Testis (tissue), 3 donors: ENCODE results near the gene KHDRBS2. TPM values are rescaled to one million over a fixed set of nuclear protein-coding genes. Genes with fewer than 3 reads are reported as not detected.
A peak's percentile ranks its signal among the peaks of the same experiment; 100 is the strongest.

Experiments
- DNase-seq: peaks from one replicate; pipeline ENCODE4 v3.0.0-alpha.2; 2019
- H3K27ac ChIP-seq, 2 donors: fragments of 200-600 bp; sonication (generic); one replicate each; pipeline ENCODE4 v1.5.1; 2019
- H3K27me3 ChIP-seq: fragments of 200-600 bp; sonication (generic); one replicate; pipeline ENCODE4 v1.5.1; 2019
- H3K36me3 ChIP-seq: fragments of 200-600 bp; sonication (generic); one replicate; pipeline ENCODE4 v1.5.1; 2017; ENCODE audit warnings: low read depth; ENCODE audit errors: missing control alignments
- H3K4me1 ChIP-seq: fragments of 200-600 bp; sonication (generic); one replicate; pipeline ENCODE4 v1.5.1; 2019
- H3K4me3 ChIP-seq, 2 donors: fragments of 200-600 bp; sonication (generic); one replicate each; pipeline ENCODE4 v1.5.1; 2017 to 2019
- H3K9me3 ChIP-seq: fragments of 200-600 bp; sonication (generic); one replicate; pipeline ENCODE4 v1.5.1; 2017
- POLR2A ChIP-seq: fragments of 450-650 bp; IDR thresholded peaks from one replicate; pipeline ENCODE4 v1.6.1; 2017; ENCODE audit warnings: antibody characterized with exemption, mild to moderate bottlenecking, moderate library complexity
- WGBS, 2 donors: methylation state at CpG; one replicate each; pipeline ENCODE4 v1.1.5; 2018; 5-methylcytosine and 5-hydroxymethylcytosine counted together
- intact Hi-C: fragments of 100-400 bp; cut with DNase I; formaldehyde crosslinking; loops from one replicate; pipeline ENCODE4 v1.15.1; 2023; ENCODE audit warnings: low total_unique reads
- polyA plus RNA-seq: library from polyadenylated mRNA; stranded (reverse); fragments of 350-450 nt; fragmentation: Illumina TruSeq; extraction: RNeasy Lipid Tissue Mini Kit (QIAGEN cat#74804); gene quantifications from one replicate; pipeline ENCODE4 v1.2.3, GENCODE V29; 2014; ENCODE audit warnings: low read depth, low replicate concordance; ENCODE audit not compliant: insufficient read depth
- total RNA-seq, 2 donors: library from RNA; depleted of rRNA; stranded (reverse); fragments of >200 nt; gene quantifications; one replicate each; pipeline ENCODE4 v1.2.3, GENCODE V29; 2016
- TF ChIP-seq, protein P1 (sequence below), 3 experiments: fragments of 450-650 bp in 2 of 3; fragments of 200-600 bp in 1 of 3; sonication (generic) in 1 of 3; IDR thresholded peaks; one replicate each; pipeline ENCODE4 v1.5.1; 2016 to 2019; ENCODE audit warnings: antibody characterized with exemption in 3 of 3, mild to moderate bottlenecking in 2 of 3, moderate library complexity in 1 of 3

The KHDRBS2 gene
- total and polyA plus RNA-seq, 3 donors from 2014 or later, result 0.26 to 2.0 (median 1.8) TPM

DNA sequence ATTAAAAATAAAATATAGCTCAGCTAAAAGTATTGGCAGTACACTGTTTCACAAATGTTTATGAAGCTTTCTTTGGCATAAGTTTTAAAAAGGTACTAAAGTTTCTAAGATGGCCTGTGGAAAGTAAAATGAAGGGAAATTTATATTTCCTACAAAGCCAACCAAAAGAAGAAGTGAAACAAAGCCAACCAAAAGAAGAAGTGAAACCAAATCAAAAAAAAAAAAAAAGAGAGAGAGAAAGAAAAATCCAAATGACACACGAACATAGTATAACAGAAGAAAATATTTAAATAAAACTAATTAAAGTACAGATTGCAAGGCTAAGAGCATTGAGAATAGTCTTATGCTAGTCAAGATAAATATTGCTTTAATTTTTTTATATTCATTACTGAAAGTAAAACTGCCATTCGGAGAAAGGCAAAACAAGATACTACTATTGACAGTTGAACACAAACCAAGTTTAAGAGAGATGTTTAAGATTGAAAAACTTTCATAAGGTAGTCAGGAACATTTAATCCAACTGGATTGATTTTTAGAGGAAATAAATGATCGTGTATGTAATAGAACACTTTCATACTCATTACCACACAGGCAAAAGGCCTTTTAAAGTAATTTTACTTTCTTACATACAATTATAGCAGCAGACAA is 12.8 kb upstream of the KHDRBS2 start:
- 85 to 88% methylated on average over 3 of the region's 3 CpGs for WGBS, 2 donors
- Histone ChIP-seq H3K9me3 (no peaks in the 10 kb centered on the region), H3K4me3 (no peak overlapping the region), H3K27me3 (no peaks in the 10 kb centered on the region), H3K36me3 (no peaks in the 10 kb centered on the region), H3K4me1 (no peaks in the 10 kb centered on the region), H3K27ac (no peak overlapping the region)
- intact Hi-C loops, result no loop called here
- TF ChIP-seq, protein P1, sequence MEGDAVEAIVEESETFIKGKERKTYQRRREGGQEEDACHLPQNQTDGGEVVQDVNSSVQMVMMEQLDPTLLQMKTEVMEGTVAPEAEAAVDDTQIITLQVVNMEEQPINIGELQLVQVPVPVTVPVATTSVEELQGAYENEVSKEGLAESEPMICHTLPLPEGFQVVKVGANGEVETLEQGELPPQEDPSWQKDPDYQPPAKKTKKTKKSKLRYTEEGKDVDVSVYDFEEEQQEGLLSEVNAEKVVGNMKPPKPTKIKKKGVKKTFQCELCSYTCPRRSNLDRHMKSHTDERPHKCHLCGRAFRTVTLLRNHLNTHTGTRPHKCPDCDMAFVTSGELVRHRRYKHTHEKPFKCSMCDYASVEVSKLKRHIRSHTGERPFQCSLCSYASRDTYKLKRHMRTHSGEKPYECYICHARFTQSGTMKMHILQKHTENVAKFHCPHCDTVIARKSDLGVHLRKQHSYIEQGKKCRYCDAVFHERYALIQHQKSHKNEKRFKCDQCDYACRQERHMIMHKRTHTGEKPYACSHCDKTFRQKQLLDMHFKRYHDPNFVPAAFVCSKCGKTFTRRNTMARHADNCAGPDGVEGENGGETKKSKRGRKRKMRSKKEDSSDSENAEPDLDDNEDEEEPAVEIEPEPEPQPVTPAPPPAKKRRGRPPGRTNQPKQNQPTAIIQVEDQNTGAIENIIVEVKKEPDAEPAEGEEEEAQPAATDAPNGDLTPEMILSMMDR (IDR thresholded peaks at IDR 0.05), result no peak
- no peak for TF ChIP-seq POLR2A
- no peak for DNase-seq

GRCh38 chr6:62296541-62296940 is 10.5 kb upstream of the KHDRBS2 start:
- Histone ChIP-seq H3K27ac (no peak overlapping the region), H3K27me3 (no peaks in the 10 kb centered on the region), H3K4me1 (no peaks in the 10 kb centered on the region), H3K36me3 (no peaks in the 10 kb centered on the region), H3K4me3 (no peak overlapping the region), H3K9me3 (no peaks in the 10 kb centered on the region)
- 92 to 100% methylated on average over 1 of the region's 1 CpG for WGBS, 2 donors
- no peak for DNase-seq
- no peak for TF ChIP-seq POLR2A
- TF ChIP-seq, protein P1 (IDR thresholded peaks at IDR 0.05), result no peak
- intact Hi-C loops, result no loop called here

GRCh38 chr6:62288974-62289373 is 2.9 kb upstream of the KHDRBS2 start:
- no peak for DNase-seq
- intact Hi-C loops, result no loop called here
- TF ChIP-seq, protein P1 (IDR thresholded peaks at IDR 0.05), result no peak
- no peak for TF ChIP-seq POLR2A
- no peaks in the 10 kb centered on the region for H3K27me3 ChIP-seq
- H3K4me3 ChIP-seq, result no peak overlapping the region
- H3K9me3 ChIP-seq, result no peaks in the 10 kb centered on the region
- no peak overlapping the region for H3K27ac ChIP-seq
- H3K4me1 ChIP-seq, result no peaks in the 10 kb centered on the region
- H3K36me3 ChIP-seq, result no peaks in the 10 kb centered on the region
- WGBS, 2 donors, result 69 to 84% methylated on average over 1 of the region's 1 CpG

DNA sequence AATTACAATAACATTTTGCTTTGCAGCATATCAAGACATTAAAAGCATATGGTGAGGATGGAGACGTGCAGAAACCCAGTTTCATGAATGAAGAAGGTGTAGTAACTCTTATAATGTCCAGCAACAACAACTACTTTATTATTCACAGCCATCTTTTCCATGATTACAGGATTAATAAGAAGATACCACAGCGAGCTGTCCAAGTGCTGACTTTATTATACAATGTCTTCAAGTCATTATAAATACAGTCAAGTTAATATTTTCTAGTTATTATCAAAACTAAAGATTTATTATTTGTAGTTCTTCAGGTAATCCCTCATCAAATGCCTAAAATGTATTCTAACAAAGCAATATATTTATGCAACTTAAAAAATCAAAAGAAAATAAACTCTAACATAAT is 2.5 kb upstream of the KHDRBS2 start:
- Histone ChIP-seq H3K9me3 (no peaks in the 10 kb centered on the region), H3K4me1 (no peaks in the 10 kb centered on the region), H3K27me3 (no peaks in the 10 kb centered on the region), H3K27ac (no peak overlapping the region), H3K36me3 (no peaks in the 10 kb centered on the region), H3K4me3 (no peak overlapping the region)
- 79 to 81% methylated on average over 2 of the region's 2 CpGs for WGBS, 2 donors
- intact Hi-C loops, result no loop called here
- DNase-seq, result no peak
- no peak for TF ChIP-seq POLR2A
- TF ChIP-seq, protein P1 (IDR thresholded peaks at IDR 0.05), result no peak

- no peaks in the 10 kb centered on the region for H3K9me3 ChIP-seq
- H3K4me1 ChIP-seq, result no peaks in the 10 kb centered on the region
- WGBS, 2 donors, result 2 to 3% methylated on average over 13 of the region's 13 CpGs
- no peak overlapping the region for H3K27ac ChIP-seq
- intact Hi-C loops, result no loop called here
- H3K4me3 ChIP-seq, result peak overlapping the region; percentile 46 to 52
- DNase-seq, result no peak
- H3K36me3 ChIP-seq, result no peaks in the 10 kb centered on the region
- TF ChIP-seq, protein P1 (IDR thresholded peaks at IDR 0.05), result no peak
- no peak for TF ChIP-seq POLR2A
- H3K27me3 ChIP-seq, result no peaks in the 10 kb centered on the region
Measured at GRCh38 chr6:62286470-62286843, 432 bp upstream of the KHDRBS2 start.
